Thymus (tissue), 11 donors: ENCODE data around the gene RAB24. TPM values are rescaled to one million over a fixed set of nuclear protein-coding genes. Genes with fewer than 3 reads are reported as not detected.

Source experiments
- DNase-seq, 9 donors: peaks; one replicate each; pipeline ENCODE4 v3.0.0-alpha.2; 2013; ENCODE audit warnings: low spot score in 9 of 9, low read depth in 6 of 9, missing footprints in 1 of 9
- H3K27ac ChIP-seq, 2 donors: one replicate each; pipeline ENCODE4 v1.5.1; 2013; ENCODE audit warnings: control low read depth in 1 of 2, low read depth in 1 of 2, low read length in 1 of 2, mild to moderate bottlenecking in 1 of 2, moderate library complexity in 1 of 2
- H3K27me3 ChIP-seq, 2 donors: one replicate each; pipeline ENCODE4 v1.5.1; 2013; ENCODE audit warnings: low read length in 1 of 2; ENCODE audit not compliant: control insufficient read depth in 2 of 2, insufficient read depth in 1 of 2
- H3K36me3 ChIP-seq, 2 donors: one replicate each; pipeline ENCODE4 v1.5.1; 2013; ENCODE audit warnings: low read length in 1 of 2, mild to moderate bottlenecking in 1 of 2, moderate library complexity in 1 of 2; ENCODE audit not compliant: control insufficient read depth in 2 of 2, insufficient read depth in 2 of 2
- H3K4me1 ChIP-seq, 2 donors: one replicate each; pipeline ENCODE4 v1.5.1; 2013; ENCODE audit warnings: low read length in 2 of 2; ENCODE audit not compliant: control insufficient read depth in 2 of 2, insufficient read depth in 2 of 2
- H3K4me3 ChIP-seq, 2 donors: one replicate each; pipeline ENCODE4 v1.5.1; 2013; ENCODE audit warnings: low read length in 2 of 2, control low read depth in 1 of 2, mild to moderate bottlenecking in 1 of 2
- H3K9me3 ChIP-seq, 2 donors: one replicate each; pipeline ENCODE4 v1.5.1; 2013; ENCODE audit warnings: low read length in 1 of 2, mild to moderate bottlenecking in 1 of 2; ENCODE audit not compliant: control insufficient read depth in 2 of 2, insufficient read depth in 1 of 2
- WGBS: extraction: QIAGEN DNeasy Blood & Tissue Kit; methylation state at CpG from one replicate; pipeline ENCODE4 v1.1.7; 2013; 5-methylcytosine and 5-hydroxymethylcytosine counted together
- polyA plus RNA-seq: library from polyadenylated mRNA; stranded (reverse); fragments of 200-250 nt; gene quantifications from one replicate; pipeline ENCODE4 v1.2.3, GENCODE V29; 2013
- total RNA-seq: library from RNA; stranded (reverse); fragments of 120-200 nt; gene quantifications from one replicate; pipeline ENCODE4 v1.2.4, GENCODE V29; 2013
- donor health status: healthy.

Gene RAB24
- total and polyA plus RNA-seq, 2 donors: 15.9 to 82.8 TPM

DNA sequence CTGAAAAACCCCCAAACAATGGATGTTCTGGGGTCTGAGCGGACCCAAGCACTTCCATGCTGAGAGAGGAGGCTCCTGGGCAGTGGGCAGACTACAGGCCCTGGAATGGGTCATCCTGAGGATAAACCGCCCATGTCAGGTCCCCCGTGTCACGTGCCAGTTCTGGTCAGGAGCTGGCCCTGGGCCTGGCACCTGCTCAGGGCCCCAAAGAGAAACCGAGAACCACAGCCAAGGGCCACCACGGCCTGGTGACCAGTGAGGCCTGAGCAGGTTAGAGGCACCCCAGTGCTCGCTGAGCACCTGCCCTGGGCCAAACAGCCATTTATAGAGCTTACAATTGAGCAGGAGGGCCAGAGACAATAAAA is 32.2 kb upstream of the RAB24 start:
- Histone ChIP-seq H3K4me3 (no peak overlapping the region), H3K36me3 (peaks cover 81 to 93% of the 10 kb centered on the region in 2 donors), H3K27me3 (no peaks in the 10 kb centered on the region), H3K27ac (no peak overlapping the region), H3K4me1 (peaks cover 0 to 11% of the 10 kb centered on the region in 2 donors), H3K9me3 (peaks cover 1 to 4% of the 10 kb centered on the region in 2 donors)
- WGBS: 97% methylated on average over 7 of the region's 7 CpGs
- no peak for DNase-seq

DNA sequence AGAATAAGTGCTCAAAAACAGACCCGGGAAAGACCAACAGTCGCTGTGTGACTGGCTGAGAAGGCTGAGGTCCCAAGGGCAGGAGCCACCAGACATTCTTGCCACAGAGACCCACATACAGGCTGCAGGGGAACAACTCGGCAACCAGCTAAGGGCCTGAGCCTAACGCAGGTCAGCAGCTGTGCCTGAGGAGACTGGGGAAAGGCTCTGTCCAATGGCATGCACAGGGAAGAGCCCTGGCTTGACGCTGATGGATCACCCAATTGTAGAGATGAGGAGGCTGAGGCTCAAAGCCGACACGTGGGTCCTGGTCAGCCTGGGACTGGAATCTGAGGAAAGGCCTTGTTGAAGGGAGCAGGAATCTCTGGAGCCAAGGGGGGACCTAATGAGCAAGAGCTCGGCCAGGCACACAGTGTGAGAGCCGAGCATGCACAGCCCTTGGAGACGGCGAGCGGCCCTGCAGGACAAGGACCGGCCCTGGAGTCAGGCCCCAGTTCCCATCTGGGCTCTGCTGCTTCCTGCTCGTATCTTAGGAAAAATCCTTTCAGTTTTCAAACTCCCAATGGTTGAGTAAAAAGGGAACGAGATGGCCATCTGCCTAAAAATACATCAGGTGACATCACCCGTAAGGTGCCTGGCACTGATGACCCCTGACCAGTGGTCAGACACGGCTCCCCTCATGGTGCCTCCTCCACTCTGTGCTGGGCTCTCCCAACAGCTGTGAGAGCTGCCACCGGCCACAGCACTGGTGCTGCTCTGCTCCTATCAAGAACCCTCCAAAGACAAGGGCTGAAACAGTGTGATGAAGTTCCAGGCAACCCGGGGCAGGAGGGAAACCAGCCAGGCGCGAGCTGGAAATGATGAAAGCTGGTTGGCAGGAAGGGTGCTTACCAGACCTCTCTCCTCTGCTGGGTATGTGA is 31.5 kb upstream of the RAB24 start:
- DNase-seq: no peak
- Histone ChIP-seq H3K27ac (no peak overlapping the region), H3K9me3 (peaks cover 1 to 4% of the 10 kb centered on the region in 2 donors), H3K36me3 (peaks cover 88 to 95% of the 10 kb centered on the region in 2 donors), H3K4me1 (peaks cover 0 to 14% of the 10 kb centered on the region in 2 donors), H3K27me3 (no peaks in the 10 kb centered on the region), H3K4me3 (no peak overlapping the region)
- WGBS: 98% methylated on average over 21 of the region's 21 CpGs

DNA sequence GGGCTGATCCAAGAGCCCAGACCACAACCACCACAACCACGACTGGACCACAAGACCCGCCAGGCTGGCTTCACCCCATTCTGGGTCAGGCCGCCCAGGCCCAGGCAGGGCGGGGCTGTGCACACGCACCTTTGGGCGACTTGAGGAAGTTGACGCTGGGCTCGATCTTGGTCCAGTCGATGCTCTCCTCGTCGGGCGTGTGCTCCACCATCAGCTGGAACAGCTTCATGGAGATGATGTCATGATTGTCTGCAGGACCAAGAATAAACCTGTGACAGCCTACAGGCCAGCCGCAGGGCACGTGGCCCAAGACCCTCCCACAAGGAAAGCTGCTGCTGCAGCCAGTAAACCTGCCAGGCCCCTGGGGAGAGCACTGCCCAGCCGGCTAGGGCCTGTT is 30.6 kb upstream of the RAB24 start:
- H3K9me3 ChIP-seq: peaks cover under 1 to 4% of the 10 kb centered on the region in 2 donors
- H3K4me3 ChIP-seq: no peak overlapping the region
- peaks cover 0 to 14% of the 10 kb centered on the region in 2 donors for H3K4me1 ChIP-seq
- 97% methylated on average over 15 of the region's 15 CpGs for WGBS
- no peak for DNase-seq
- H3K27ac ChIP-seq: no peak overlapping the region
- peaks cover 86 to 96% of the 10 kb centered on the region in 2 donors for H3K36me3 ChIP-seq
- H3K27me3 ChIP-seq: no peaks in the 10 kb centered on the region

DNA sequence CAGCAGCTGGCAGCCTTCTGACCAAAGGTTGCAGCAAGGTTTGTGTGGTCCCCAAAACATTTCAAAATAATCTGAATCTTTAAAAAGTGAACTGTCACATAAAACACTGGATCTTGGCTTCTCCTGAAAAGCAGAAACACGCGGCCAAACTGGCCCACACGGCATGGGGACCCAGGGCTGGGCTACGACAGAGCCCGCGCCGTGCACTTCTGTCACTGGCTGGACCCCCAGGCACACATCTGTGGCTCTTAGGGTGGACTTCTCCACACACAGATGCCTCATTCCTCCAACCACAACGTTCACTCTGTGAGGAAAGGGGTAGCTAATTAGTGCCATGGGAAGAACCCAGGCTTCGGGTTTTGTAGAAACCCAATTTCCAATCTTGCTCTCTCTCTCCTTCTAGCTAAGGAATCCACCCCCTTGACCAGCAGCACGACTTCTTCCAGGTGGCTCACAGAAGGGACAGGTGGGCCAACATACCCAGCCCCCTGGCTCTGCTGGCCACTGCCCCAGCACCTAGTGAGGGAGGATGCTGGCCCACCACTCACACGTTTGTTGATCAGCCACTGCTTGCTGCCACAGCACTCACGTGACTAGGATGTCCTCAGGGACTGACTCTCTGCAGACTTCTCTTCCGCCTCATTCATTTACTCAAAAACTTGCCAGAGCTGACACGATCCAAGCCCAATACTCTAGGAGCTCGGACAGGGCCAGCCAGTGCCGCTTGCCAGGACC is 30.1 kb upstream of the RAB24 start:
- no peak overlapping the region for H3K27ac ChIP-seq
- 97% methylated on average over 16 of the region's 16 CpGs for WGBS
- DNase-seq: no peak
- no peaks in the 10 kb centered on the region for H3K27me3 ChIP-seq
- H3K4me1 ChIP-seq: peaks cover 0 to 14% of the 10 kb centered on the region in 2 donors
- H3K4me3 ChIP-seq: no peak overlapping the region
- H3K9me3 ChIP-seq: peaks cover 0 to 4% of the 10 kb centered on the region in 2 donors
- peaks cover 87 to 93% of the 10 kb centered on the region in 2 donors for H3K36me3 ChIP-seq

DNA sequence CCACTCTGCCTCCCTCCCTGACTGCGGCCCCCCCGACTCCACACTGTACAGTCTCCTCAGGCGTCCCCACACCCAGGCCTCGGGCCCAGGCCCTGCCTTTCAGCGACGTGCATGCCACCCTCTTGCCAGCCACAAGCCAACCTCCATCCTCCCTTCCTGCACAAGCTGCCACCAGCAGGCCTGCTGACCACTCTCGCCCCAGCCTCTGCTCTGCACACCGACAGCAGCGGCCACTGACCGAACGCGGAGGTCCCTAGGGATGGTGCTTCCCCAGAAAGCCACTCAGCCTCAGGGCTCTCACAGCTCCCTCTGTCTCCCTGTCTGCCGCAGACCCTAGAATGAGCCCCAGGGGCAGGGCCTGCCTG is 29.4 kb upstream of the RAB24 start:
- H3K27ac ChIP-seq: no peak overlapping the region
- WGBS: 86% methylated on average over 13 of the region's 13 CpGs
- no peaks in the 10 kb centered on the region for H3K27me3 ChIP-seq
- peaks cover 0 to 14% of the 10 kb centered on the region in 2 donors for H3K4me1 ChIP-seq
- no peak for DNase-seq
- peaks cover 0 to 4% of the 10 kb centered on the region in 2 donors for H3K9me3 ChIP-seq
- H3K4me3 ChIP-seq: no peak overlapping the region
- H3K36me3 ChIP-seq: peaks cover 86 to 90% of the 10 kb centered on the region in 2 donors

DNA sequence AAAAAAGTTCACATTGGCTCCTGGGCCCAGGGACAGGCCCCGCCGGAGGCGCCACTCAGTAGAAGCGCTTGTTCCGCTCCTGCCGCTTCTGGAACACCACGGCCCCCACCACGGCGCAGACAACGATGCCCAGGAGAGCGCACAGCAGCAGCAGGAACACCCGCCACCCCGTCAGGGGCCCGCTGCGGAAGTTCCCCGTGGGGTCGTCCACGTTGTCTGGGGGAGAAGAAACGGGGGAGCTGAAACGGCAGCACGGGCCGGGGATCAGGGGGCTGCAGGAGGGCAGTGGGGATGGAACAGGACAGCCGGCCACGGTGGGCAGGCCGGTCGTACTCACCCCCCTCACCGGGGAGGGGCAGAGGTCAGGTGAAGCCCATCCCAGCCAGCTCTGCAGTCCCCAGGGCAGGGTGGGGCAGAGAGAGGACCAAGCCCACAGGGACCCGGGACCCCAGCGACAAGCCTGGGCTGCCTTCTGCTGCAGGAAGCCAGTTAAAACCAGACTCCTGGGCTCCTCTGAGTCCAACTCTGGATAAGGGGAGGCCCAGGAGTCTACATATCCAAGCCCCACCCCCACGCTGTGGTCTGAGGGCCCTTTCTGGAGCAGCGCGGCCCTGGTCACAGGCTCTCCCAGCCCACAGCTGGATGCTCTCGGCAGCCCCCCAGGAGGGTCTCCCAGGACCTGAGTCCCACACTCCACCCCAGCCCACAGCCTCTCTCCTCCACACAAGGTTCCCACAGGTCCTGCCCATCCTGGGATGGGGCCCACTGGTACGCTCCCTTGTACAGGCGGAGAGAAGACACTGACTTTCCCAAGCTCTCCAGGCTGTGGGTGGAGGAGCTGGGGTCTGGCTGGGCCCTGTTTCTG is 28.7 kb upstream of the RAB24 start:
- H3K36me3 ChIP-seq: peaks cover 80 to 84% of the 10 kb centered on the region in 2 donors
- peaks cover 0 to 14% of the 10 kb centered on the region in 2 donors for H3K4me1 ChIP-seq
- H3K27ac ChIP-seq: no peak overlapping the region
- WGBS: 55% methylated on average over 35 of the region's 35 CpGs
- peaks cover 0 to 4% of the 10 kb centered on the region in 2 donors for H3K9me3 ChIP-seq
- no peaks in the 10 kb centered on the region for H3K27me3 ChIP-seq
- H3K4me3 ChIP-seq: no peak overlapping the region
- DNase-seq: no peak

DNA sequence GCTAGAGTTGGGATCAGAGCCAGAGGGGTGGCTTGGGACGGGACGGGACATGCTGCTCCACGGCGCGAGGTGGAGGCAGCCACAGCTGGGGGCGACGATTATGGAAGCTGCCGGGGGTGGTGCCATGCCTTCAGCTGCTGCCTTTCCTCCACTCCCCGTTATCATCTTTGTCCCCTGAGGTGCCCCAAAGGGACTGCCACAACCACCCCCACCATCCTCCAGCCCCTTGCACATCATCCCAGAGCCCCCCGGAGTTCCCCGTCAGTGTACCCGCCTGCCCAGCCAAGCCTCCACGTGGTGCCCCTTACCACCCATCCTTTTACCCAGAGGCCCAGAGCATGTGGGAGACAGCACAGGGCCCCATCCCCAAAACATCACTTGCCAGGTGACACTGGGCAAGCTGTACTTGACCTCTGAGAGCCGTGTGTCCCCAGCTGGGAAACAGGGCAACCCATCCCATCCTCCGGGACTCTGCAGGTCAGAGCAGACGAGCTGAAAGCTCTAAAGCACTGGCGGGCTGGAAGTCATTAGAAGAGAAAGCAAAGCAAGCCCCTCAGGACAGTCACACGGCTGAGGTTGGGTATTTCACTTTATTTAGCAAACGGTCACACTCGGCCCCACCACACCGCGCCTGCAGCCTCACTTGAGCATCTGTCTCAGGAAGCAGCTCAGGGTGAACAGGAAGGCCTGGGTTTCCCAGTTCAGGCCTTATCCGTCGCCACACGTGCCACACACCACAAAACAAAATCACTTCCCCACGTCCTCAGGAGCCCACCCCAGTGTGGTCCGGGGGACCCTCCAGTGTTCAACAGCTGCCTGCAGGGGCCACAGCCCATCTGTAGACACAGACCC is 27.7 kb upstream of the RAB24 start:
- peaks cover 0 to 14% of the 10 kb centered on the region in 2 donors for H3K4me1 ChIP-seq
- WGBS: 67% methylated on average over 27 of the region's 27 CpGs
- H3K9me3 ChIP-seq: peaks cover 0 to 4% of the 10 kb centered on the region in 2 donors
- DNase-seq: no peak
- H3K27ac ChIP-seq: no peak overlapping the region
- peaks cover 70 to 74% of the 10 kb centered on the region in 2 donors for H3K36me3 ChIP-seq
- H3K27me3 ChIP-seq: no peaks in the 10 kb centered on the region
- no peak overlapping the region for H3K4me3 ChIP-seq

DNA sequence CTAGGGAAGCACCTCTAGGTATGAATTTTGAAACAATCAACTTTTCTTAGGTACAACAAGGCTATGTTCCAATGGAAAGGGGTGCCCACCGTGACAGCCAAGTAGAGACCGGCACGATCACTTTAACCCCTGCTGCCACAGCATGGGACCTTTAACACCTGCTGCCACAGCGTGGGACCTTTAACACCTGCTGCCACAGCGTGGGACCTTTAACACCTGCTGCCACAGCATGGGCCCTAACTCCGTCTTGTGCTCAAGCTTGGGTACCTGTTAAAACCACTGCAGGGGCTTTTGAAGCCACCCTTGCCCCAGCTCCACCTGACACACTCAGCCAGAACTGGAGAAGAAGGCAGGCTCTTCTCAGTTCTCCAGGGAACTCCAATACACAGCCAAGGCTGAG is 26.4 kb upstream of the RAB24 start:
- H3K36me3 ChIP-seq: peaks cover 60 to 61% of the 10 kb centered on the region in 2 donors
- 93% methylated on average over 6 of the region's 6 CpGs for WGBS
- H3K4me3 ChIP-seq: no peak overlapping the region
- no peak overlapping the region for H3K27ac ChIP-seq
- H3K4me1 ChIP-seq: peaks cover 0 to 14% of the 10 kb centered on the region in 2 donors
- no peak for DNase-seq
- H3K9me3 ChIP-seq: no peaks in the 10 kb centered on the region
- H3K27me3 ChIP-seq: no peaks in the 10 kb centered on the region
